Amniotic epithelial cell (primary cell): ENCODE results near the gene SEC61G.

ENCODE experiments used
- DNase-seq: peaks from one replicate; pipeline ENCODE4 v3.0.0-alpha.2; 2010; ENCODE audit warnings: low read depth

The SEC61G gene

DNA sequence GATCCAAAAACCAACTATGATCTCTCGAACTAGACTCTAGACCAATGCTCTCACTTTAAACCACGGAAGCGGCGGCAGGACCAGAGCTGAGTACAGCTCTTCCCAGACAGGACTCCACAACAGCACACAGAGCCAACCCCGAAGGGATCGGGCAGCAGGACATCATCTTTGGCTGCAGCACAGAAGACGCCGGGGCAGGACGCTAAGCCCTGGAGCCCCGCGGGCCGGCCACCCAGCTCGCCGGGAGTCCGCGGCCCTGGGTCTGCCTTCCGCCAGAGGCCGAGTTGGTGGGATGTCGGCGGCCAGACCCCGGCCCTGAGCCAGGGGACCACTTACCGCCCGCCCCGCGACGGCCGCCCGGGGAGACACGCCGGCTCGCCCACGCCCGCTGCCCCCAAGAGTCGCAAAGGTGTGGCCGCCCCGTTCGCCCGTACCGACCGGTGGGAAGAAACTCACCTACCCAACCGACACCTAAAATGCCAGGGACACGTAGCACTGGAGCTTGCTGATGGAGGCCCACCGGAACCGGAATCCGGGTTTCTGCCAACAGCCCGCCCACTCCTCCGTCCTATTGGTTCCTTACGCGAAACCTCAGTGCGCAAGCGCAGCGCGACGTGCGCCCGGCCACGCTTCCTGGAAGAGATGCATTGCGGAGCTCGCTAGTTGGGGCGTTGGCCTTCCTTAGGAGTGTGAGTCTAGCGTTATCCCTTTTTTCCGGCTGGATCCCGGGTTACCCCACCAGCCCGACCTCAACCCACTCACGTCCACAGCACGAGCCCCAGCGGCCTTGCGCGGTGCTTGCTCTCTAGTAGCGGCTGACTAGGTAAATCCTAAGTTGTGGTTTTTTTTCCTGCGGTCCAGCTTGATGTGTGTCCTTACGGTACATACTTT is at the start of gene SEC61G:
TSS of gene SEC61G (minus strand) at position 510 of the 891 bp plus-strand sequence. CDS start 1,623 bp downstream, outside the sequence.
- DNase-seq, result peak; percentile 95

DNA sequence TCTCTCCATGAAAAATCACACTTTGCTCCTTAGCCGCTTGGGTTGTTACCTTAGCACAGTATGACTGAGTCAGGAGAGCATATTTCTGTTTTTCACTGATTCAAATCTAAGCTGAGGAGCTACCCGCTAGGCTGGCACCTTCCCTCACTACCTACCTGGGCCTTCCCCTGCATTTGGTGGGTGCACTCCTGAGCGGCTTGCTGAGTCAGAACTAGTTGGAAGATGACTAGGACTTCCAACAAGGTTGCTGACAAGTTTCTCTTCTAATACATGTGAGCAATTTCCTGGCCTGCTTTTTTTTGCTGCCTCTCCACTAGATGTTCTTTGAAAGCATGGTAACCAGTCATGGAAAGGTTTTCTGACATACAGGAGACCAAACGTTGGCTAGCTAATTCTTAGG is 43.8 kb upstream of the SEC61G start:
- no peak for DNase-seq

- no peak for DNase-seq
These were observed 43.1 kb upstream of the SEC61G start for GRCh38 chr7:54802114-54802513.

DNA sequence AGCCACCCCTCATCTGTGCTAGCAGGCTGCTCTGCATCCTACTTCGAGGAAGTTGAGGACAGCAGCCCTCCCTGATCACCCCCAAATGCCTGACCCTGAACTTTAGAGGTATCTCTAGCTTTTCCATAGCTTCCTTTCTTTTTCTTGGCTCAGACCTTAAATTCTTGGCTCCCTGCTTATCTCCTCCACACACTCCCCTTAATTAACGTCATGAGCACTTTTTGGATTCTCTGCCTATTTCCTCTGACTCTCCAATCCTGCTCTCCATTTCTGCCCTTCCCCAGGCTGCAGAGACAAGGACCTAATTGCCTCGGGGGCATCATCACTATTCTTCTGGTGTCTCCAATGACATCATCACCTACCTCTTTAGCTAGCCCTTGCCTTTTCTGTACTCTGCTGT is 40.8 kb upstream of the SEC61G start:
- DNase-seq, result no peak

DNA sequence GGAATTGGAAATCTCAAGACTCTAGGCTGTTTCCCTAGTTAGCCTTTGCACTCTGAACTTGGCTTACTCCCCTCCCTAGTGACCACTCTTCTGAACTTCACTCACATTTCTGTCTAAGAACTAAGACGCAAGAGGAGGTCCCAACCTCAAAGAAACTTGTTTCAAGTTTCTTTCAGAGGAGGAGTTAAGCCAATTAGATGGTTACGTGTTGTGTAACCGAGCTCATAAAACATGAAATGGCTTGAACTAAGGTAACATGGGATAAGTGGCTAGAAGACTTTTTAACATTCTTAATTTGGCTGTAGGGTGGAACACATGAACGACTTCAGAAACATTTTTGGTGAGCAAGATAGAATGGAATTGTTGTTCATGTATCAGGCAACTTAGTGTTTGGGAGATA is 39.5 kb upstream of the SEC61G start:
- DNase-seq, result no peak

GRCh38 chr7:54796853-54797252 is 37.8 kb upstream of the SEC61G start:
- DNase-seq, result no peak

GRCh38 chr7:54796150-54796549 is 37.1 kb upstream of the SEC61G start:
- peak; percentile 6 for DNase-seq

DNA sequence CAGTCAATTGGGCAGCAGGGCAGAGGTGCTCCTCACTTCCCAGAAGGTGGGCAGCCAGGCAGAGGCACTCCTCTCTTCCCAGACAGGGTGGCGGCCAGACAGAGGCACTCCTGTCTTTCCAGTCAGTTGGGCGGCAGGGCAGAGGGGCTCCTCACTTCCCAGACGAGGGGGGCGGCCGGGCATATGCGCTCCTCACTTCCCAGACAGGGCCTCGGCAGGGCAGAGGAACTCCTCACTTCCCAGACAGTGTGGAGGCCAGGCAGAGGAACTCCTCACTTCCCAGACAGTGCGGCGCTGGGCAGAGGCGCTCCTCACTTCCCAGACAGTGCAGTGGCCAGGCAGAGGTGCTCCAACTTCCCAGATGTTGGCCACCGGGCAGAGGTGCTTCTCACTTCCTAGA is 33.4 kb upstream of the SEC61G start:
- DNase-seq, result no peak

GRCh38 chr7:54788664-54789063 is 29.7 kb upstream of the SEC61G start:
- peak; percentile 83 for DNase-seq

DNA sequence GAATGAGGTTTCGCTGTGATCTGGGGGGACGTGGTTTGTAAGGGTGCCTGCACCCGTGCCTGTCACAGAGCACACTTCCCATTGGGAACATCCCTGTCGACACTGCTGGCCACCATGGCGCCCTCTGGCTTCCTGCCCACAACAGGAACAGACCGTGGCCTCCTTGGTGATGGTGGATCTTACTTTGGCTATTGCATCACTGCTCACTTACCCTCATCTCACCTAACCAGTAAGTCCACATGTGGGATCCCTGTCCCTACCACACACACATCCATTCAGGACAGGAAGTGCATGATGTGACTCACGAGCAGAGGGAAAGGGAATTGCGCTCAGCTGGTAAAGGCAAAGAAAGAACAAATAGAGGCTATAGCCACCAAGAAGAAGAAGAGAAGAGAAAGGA is 26.2 kb upstream of the SEC61G start:
- DNase-seq, result no peak

GRCh38 chr7:54783952-54784351 is 24.9 kb upstream of the SEC61G start:
- DNase-seq, result no peak

GRCh38 chr7:54782829-54783228 is 23.8 kb upstream of the SEC61G start:
- DNase-seq, result no peak

DNA sequence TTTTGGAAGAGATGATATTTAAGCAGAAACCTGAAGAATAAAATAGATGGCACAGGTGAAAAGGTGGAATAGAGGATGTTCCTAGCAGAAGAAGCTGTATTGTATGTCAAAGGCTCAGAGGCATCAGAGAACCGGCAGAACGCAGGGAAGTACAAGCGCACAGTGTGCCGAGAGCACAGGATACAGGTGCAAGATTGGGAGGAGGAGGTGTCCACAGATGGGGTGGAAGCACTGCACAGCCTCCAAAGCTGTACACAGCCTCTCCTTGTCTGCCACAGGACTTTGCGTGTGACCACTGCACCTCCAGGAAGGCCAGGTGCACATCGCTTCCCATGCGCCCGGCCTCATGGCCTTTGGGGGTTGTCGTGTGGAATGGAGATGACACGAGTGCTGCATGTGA is 23.3 kb upstream of the SEC61G start:
- no peak for DNase-seq

DNA sequence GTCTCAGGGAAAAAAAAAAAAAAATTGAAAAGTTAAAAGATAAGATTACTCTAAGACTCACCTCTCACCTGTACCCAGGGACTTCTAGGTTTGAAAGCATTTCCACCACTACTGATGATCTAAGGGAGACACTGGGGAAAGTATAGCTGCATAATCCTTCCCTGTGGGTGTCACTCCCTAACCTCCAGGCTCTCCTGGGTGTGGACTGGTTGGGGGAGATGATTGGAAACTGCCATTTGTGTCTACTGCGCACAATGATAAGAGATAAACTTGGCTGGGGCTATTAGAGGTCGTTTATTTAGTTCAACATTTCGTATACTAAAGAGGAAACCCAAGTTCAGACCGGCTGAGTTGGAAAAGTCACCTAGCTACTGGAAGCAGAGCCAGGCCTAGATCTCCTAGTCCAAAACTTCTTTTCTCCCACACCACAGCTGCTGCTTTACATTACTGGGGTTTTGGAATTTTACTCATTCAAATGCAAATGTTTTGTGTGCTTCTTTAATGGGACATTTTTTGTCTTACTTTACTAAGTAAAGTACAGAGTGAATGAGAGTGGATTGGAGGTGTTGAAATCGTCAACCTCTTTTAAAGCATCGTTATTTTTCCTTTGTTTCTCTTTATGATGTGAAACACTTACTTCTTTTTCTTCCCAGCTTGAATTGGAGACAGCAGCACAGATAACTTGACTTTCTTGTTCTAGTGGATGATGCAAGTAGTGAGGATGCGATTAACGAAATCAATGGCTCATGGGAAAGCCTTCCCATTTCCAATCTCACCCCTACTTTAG is 22.3 kb upstream of the SEC61G start:
- DNase-seq, result no peak

GRCh38 chr7:54780490-54780889 is 21.5 kb upstream of the SEC61G start:
- no peak for DNase-seq

DNA sequence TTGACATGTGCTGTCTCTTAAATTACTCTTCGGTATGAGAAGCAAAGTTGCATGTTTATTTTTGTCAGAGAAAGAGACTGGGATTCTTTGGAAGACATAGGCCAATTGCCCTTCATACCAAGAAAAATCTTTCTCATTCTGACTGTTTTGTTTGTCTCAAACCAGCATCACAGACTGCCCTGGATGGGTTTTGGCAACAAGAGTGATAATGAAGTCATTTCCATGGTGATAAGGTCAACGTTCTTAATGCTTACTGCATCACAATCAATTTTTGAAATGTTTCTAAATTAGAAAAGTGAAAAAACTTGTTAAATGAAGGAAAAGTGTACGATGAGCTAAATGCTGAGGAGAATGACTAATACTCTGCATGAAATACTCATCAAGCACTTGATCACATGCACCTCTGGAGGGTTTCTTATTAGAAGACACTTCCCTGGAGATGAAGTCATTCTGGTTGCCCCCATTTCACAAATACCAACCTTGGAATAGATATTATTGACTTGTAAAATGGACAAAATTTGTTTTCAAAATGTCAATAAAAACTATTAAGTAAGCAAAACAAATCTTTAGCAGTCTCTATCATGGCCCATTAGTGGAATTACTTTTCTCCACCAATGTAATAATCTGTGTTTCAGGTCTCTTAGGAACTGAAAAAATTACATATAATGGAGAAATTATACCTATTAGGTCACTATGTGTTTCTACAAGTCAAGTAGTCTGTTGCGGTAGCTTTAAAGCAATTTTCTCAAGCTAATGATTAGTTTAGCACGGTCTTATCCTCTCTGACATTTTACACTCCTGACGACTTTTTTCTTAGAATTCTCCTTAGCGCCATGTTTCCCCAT is 19.9 kb upstream of the SEC61G start:
- peak; percentile 16 for DNase-seq

DNA sequence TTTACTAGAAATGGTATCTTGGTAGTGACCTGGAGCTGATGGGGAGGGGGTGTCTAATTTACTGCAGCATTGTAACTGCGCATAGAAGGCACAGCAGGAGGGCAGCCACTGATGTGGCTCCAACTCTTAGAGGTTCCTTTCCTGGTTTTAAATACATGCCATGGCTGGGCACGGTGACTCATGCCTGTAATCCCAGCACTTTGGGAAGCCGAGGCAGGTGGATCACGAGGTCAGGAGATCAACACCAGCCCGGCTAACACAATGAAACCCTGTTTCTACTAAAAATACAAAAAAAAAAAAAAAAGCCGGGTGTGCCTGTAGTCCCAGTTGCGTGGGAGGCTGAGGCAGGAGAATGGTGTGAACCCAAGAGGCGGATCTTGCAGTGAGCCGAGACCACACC is 19.2 kb upstream of the SEC61G start:
- no peak for DNase-seq

GRCh38 chr7:54774785-54775740 is 16.1 kb upstream of the SEC61G start:
- DNase-seq, result no peak

- DNase-seq, result peak; percentile 79
These were observed 14.7 kb upstream of the SEC61G start for GRCh38 chr7:54773472-54774399.

- no peak for DNase-seq
These were observed 10.2 kb upstream of the SEC61G start for GRCh38 chr7:54769203-54769602.
